ENCODE data around the gene EXOC3L4.
"Not testable (repeated sequence)": the region's sequence is repeated elsewhere in the genome, so short reads cannot be mapped to it uniquely, and the experiment has no call there.

- TF ChIP-seq POLR2A, CTCF (IDR thresholded peaks at IDR 0.05): not testable (repeated sequence)
Measured at GRCh38 chr14:103155416-103155815, 60.9 kb downstream of the EXOC3L4 start.

All from body of pancreas (tissue), 4 donors.